Stimulated activated naive CD4-positive, alpha-beta T cell (primary cell): ENCODE results near the gene ZBTB7B.

Experiments used
- DNase-seq, 6 experiments: peaks; one replicate each; lab custom pipeline; 2025; lab: John Stamatoyannopoulos, UW

ZBTB7B gene

GRCh38 chr1:155002464-155003226 lies at the start of gene ZBTB7B:
Gene ZBTB7B (plus strand): TSS chr1:155002802. CDS start chr1:155014661, 11,859 bp downstream.
- DNase-seq: peak in 3 of 6 experiments; percentile 41 to 62 (median 47)

GRCh38 chr1:154953611-154954038 lies 49.0 kb upstream of the ZBTB7B start:
- no peak for DNase-seq

- no peak for DNase-seq
Measured at GRCh38 chr1:154954541-154954940, 48.1 kb upstream of the ZBTB7B start.

- peak; percentile 85 to 96 (median 94) for DNase-seq
Measured at GRCh38 chr1:154955039-154955717, 47.4 kb upstream of the ZBTB7B start.

- DNase-seq: peak; percentile 71 to 92 (median 86)
Measured at GRCh38 chr1:154955718-154956543, 46.7 kb upstream of the ZBTB7B start, which contains the start of gene PBXIP1. Gene PBXIP1 (minus strand): TSS chr1:154956099. CDS start chr1:154953721, 2,378 bp downstream.

- no peak for DNase-seq
Measured at GRCh38 chr1:154956544-154956941, 46.1 kb upstream of the ZBTB7B start.

- no peak for DNase-seq
Measured at GRCh38 chr1:154957091-154957657, 45.4 kb upstream of the ZBTB7B start.

GRCh38 chr1:154958036-154958435 lies 44.6 kb upstream of the ZBTB7B start:
- no peak for DNase-seq

- DNase-seq: no peak
Measured at GRCh38 chr1:154958681-154959425, 43.7 kb upstream of the ZBTB7B start.

GRCh38 chr1:154959426-154959780 lies 43.2 kb upstream of the ZBTB7B start:
- no peak for DNase-seq

- DNase-seq: peak in 1 of 6 experiments; percentile 47
Measured at GRCh38 chr1:154960446-154961136, 42.0 kb upstream of the ZBTB7B start.

GRCh38 chr1:154961207-154962155 lies 41.1 kb upstream of the ZBTB7B start, which contains the start of gene PYGO2:
Gene PYGO2 (minus strand): TSS chr1:154961782. CDS start chr1:154961576, 206 bp downstream.
- DNase-seq: peak; percentile 70 to 83 (median 78)

GRCh38 chr1:154962156-154962749 lies 40.3 kb upstream of the ZBTB7B start:
- peak in 3 of 6 experiments; percentile 14 to 47 (median 39) for DNase-seq

- no peak for DNase-seq
Measured at GRCh38 chr1:154962795-154963330, 39.7 kb upstream of the ZBTB7B start.

- no peak for DNase-seq
Measured at GRCh38 chr1:154963643-154964042, 39.0 kb upstream of the ZBTB7B start.

- no peak for DNase-seq
Measured at GRCh38 chr1:154964359-154964758, 38.2 kb upstream of the ZBTB7B start.

- no peak for DNase-seq
Measured at GRCh38 chr1:154966111-154966510, 36.5 kb upstream of the ZBTB7B start.

GRCh38 chr1:154967331-154967950 lies 35.2 kb upstream of the ZBTB7B start:
- DNase-seq: no peak
